DOHH2 (cell line): ENCODE data around the gene C13orf46.

Experiments
- CTCF ChIP-seq: fragments of 200-600 bp; sonication (generic); IDR thresholded peaks from one replicate; pipeline ENCODE4 v1.5.1; 2014; ENCODE audit warnings: antibody characterized with exemption, mild to moderate bottlenecking, low read depth, low read length; ENCODE audit not compliant: poor library complexity, severe bottlenecking
- EZH2phosphoT487 ChIP-seq: fragments of 200-600 bp; sonication (generic); IDR thresholded peaks from 2 replicates; pipeline ENCODE4 v1.6.1; 2017; ENCODE audit warnings: borderline replicate concordance, mild to moderate bottlenecking, antibody characterized with exemption, low read length, moderate library complexity, mixed read lengths

- no peak for TF ChIP-seq CTCF
- no peak for TF ChIP-seq EZH2phosphoT487
These were observed 39.0 kb upstream of the C13orf46 start for GRCh38 chr13:114012921-114013320.
